Skeletal muscle satellite cell (primary cell): ENCODE results near the gene TMEM163.
A peak's percentile ranks its signal among the peaks of the same experiment; 100 is the strongest.

ENCODE experiments used
- H3K27me3 ChIP-seq: 2 replicates; pipeline ENCODE4 v1.7.0; 2013; ENCODE audit warnings: low read length; ENCODE audit not compliant: control insufficient read depth, insufficient read depth
- H3K36me3 ChIP-seq: 2 replicates; pipeline ENCODE4 v1.7.0; 2013; ENCODE audit warnings: mild to moderate bottlenecking, control low read depth, low read length; ENCODE audit not compliant: insufficient read depth
- H3K4me1 ChIP-seq: 2 replicates; pipeline ENCODE4 v1.7.0; 2013; ENCODE audit warnings: low read length; ENCODE audit not compliant: control insufficient read depth, insufficient read depth
- H3K4me2 ChIP-seq: 2 replicates; pipeline ENCODE4 v1.7.0; 2013; ENCODE audit warnings: mild to moderate bottlenecking, low read length
- H3K4me3 ChIP-seq: 2 replicates; pipeline ENCODE4 v1.7.0; 2013; ENCODE audit warnings: low read length
- H3K9ac ChIP-seq: 2 replicates; pipeline ENCODE4 v1.7.0; 2013; ENCODE audit warnings: mild to moderate bottlenecking, low read depth, low read length, moderate library complexity
- H3K9me3 ChIP-seq: replicated peaks from 2 replicates; pipeline ENCODE4 v1.7.0; 2013; ENCODE audit warnings: mild to moderate bottlenecking, control low read depth, low read length

Gene TMEM163

GRCh38 chr2:134416637-134417036 lies 302.2 kb downstream of the TMEM163 start:
- Histone ChIP-seq H3K27me3 (no peaks in the 10 kb centered on the region), H3K36me3 (no peaks in the 10 kb centered on the region), H3K4me2 (no peak overlapping the region), H3K4me1 (peaks cover 3% of the 10 kb centered on the region), H3K9me3 (no peaks in the 10 kb centered on the region), H3K4me3 (no peak overlapping the region), H3K9ac (no peak overlapping the region)

DNA sequence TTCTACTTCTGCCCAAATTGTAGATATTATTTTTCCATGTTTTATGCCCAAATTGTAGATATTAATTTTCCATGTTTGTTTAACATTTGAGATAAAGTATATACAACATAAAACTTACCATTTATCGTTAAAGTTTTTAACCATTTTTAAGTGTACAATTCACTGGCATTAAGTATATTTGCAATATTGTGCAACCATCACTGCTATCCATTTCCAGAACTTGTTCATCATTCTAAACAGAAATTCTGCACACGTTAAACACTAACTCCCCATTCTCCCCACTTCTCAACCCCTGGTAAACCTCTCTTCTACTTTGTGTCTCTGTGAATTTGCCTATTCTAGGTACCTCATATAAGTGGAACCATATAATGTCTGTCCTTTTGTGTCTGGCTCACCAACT lies 302.8 kb downstream of the TMEM163 start:
- Histone ChIP-seq H3K9me3 (no peaks in the 10 kb centered on the region), H3K4me1 (peaks cover 9% of the 10 kb centered on the region), H3K4me2 (no peak overlapping the region), H3K9ac (no peak overlapping the region), H3K27me3 (no peaks in the 10 kb centered on the region), H3K4me3 (no peak overlapping the region), H3K36me3 (no peaks in the 10 kb centered on the region)

GRCh38 chr2:134413912-134414311 lies 304.9 kb downstream of the TMEM163 start:
- Histone ChIP-seq H3K27me3 (no peaks in the 10 kb centered on the region), H3K4me3 (no peak overlapping the region), H3K4me2 (no peak overlapping the region), H3K36me3 (no peaks in the 10 kb centered on the region), H3K9me3 (no peaks in the 10 kb centered on the region), H3K9ac (no peak overlapping the region), H3K4me1 (peaks cover 17% of the 10 kb centered on the region)

GRCh38 chr2:134413430-134413829 lies 305.4 kb downstream of the TMEM163 start:
- Histone ChIP-seq H3K27me3 (no peaks in the 10 kb centered on the region), H3K4me3 (no peak overlapping the region), H3K36me3 (no peaks in the 10 kb centered on the region), H3K4me1 (peaks cover 22% of the 10 kb centered on the region), H3K4me2 (no peak overlapping the region), H3K9ac (no peak overlapping the region), H3K9me3 (no peaks in the 10 kb centered on the region)

- Histone ChIP-seq H3K9me3 (no peaks in the 10 kb centered on the region), H3K27me3 (no peaks in the 10 kb centered on the region), H3K4me1 (peaks cover 30% of the 10 kb centered on the region), H3K36me3 (no peaks in the 10 kb centered on the region), H3K4me2 (no peak overlapping the region), H3K4me3 (no peak overlapping the region), H3K9ac (no peak overlapping the region)
These were observed 306.2 kb downstream of the TMEM163 start for GRCh38 chr2:134412639-134412999.

DNA sequence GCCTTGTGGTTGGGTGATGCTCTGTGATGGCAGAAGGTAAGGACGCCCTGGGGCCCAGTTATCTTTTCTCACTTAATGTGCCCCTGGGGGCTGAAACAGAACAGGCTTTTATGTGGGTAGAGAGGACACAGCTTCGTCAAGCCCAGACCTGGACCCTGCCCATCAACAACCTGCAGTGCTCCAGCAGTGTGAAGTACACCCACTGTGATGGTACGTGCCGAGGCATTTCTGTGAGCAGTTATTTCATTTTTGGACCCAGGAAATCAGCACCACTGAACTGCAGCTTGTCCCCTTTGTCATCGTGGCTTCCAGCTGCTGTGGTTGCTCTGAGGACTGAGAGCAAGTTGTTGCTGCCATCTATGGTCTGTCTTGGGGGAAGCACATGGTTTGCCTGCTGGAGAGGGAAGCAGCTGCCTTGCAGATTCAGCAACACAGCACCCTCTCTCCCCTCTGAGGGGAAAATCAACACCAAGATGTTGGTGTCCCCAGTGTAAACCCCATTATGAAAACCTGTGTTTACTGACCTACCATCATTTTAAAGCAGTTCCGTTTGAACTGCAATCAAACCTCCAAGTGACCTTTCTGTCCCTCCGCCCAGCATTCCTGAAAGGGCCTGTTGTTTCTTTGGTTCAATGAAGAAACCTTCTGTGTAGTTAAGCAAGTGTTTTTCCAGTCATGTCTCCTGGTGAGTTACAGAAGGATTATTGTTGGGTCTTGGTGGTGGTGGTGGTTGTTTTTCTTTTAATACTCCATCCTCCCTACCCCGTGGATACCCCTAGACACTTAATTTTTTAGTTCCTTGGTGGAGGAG lies 306.8 kb downstream of the TMEM163 start:
- Histone ChIP-seq H3K9me3 (no peaks in the 10 kb centered on the region), H3K9ac (no peak overlapping the region), H3K36me3 (no peaks in the 10 kb centered on the region), H3K27me3 (no peaks in the 10 kb centered on the region), H3K4me1 (peaks cover 34% of the 10 kb centered on the region), H3K4me3 (no peak overlapping the region), H3K4me2 (no peak overlapping the region)

DNA sequence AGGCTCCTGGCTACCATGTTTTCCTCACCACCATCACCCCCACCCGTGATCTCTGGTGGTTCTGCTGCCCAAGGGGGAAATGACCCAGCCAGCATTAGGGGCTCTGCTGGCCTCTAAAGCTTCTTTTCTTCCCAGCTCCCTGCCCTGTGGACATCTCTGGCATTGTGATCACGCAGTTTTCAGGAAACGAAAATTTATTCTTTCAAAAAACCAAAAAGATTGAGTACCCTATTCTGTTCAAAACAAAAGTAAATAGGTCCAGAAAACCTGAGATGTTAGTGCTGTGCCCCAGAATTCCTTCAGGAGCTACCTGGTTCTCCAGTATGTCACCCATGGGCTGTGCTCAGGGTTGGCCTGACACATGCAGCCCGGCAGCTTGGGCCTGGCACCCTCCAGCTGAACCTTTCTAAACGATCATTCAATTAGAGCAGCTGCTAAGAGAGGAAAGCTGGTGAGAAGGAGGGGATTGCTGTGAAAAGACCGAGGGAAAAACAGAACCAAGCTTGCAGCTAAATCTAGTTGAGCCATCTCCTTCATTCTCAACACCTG lies 307.4 kb downstream of the TMEM163 start:
- Histone ChIP-seq H3K4me2 (no peak overlapping the region), H3K9ac (no peak overlapping the region), H3K27me3 (no peaks in the 10 kb centered on the region), H3K36me3 (no peaks in the 10 kb centered on the region), H3K9me3 (no peaks in the 10 kb centered on the region), H3K4me3 (no peak overlapping the region), H3K4me1 (peaks cover 40% of the 10 kb centered on the region)

- H3K4me1 ChIP-seq = peaks cover 46% of the 10 kb centered on the region
- no peak overlapping the region for H3K9ac ChIP-seq
- no peaks in the 10 kb centered on the region for H3K9me3 ChIP-seq
- no peak overlapping the region for H3K4me3 ChIP-seq
- H3K27me3 ChIP-seq = no peaks in the 10 kb centered on the region
- no peaks in the 10 kb centered on the region for H3K36me3 ChIP-seq
- no peak overlapping the region for H3K4me2 ChIP-seq
These were observed 308.0 kb downstream of the TMEM163 start for GRCh38 chr2:134410831-134411231.

- Histone ChIP-seq H3K4me1 (peaks cover 54% of the 10 kb centered on the region), H3K27me3 (no peaks in the 10 kb centered on the region), H3K9ac (no peak overlapping the region), H3K9me3 (no peaks in the 10 kb centered on the region), H3K4me3 (no peak overlapping the region), H3K4me2 (no peak overlapping the region), H3K36me3 (no peaks in the 10 kb centered on the region)
These were observed 308.8 kb downstream of the TMEM163 start for GRCh38 chr2:134410006-134410405.

DNA sequence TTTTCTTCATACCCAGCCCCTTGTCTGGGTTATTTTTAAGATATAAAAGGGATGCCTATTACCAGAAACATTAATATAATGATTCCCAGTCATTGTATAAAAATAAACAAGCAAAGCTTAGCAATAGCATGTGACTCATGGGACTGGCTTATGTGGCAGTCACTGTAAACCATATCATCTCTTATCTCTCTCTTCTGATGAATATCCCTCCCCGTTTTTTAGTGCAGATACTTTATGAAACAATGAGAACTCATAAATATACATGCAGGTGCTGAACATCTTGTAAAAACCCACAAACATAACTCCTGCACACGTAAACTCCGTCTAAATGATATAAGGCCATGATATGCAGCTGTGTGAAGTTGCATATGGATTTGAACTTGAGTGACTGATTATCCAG lies 310.0 kb downstream of the TMEM163 start:
- Histone ChIP-seq H3K4me2 (peak overlapping the region; percentile 53), H3K4me3 (no peak overlapping the region), H3K27me3 (no peaks in the 10 kb centered on the region), H3K9me3 (no peaks in the 10 kb centered on the region), H3K9ac (no peak overlapping the region), H3K4me1 (peaks cover 55% of the 10 kb centered on the region), H3K36me3 (no peaks in the 10 kb centered on the region)

DNA sequence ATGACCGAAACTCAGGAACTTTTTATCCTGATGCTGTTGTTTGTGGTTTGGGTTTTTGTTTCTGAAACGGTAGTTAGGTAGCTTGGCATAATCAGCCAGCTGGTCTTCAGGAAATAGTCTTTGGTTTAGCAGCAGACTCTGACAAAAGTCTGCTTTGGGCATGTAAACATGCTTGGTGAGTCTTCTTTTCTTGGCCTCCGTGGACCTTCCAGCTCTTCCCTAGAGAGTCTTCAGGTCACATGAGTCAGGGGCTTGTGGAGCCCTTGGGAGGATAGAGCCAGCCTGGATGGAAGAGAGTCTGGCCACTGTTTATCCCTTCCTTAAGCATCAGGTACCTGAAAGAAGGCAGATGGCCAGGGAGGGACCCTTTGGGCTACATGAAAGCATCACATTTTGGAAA lies 310.4 kb downstream of the TMEM163 start:
- Histone ChIP-seq H3K9me3 (no peaks in the 10 kb centered on the region), H3K36me3 (no peaks in the 10 kb centered on the region), H3K4me1 (peaks cover 55% of the 10 kb centered on the region), H3K4me3 (no peak overlapping the region), H3K4me2 (peak overlapping the region; percentile 53), H3K27me3 (no peaks in the 10 kb centered on the region), H3K9ac (no peak overlapping the region)
